ENCODE results near the gene EPHX1. TPM values are rescaled to one million over a fixed set of nuclear protein-coding genes. Genes with fewer than 3 reads are reported as not detected.

Gene EPHX1
- total RNA-seq, 1 donor from 2014 or later = 1.2 TPM

DNA sequence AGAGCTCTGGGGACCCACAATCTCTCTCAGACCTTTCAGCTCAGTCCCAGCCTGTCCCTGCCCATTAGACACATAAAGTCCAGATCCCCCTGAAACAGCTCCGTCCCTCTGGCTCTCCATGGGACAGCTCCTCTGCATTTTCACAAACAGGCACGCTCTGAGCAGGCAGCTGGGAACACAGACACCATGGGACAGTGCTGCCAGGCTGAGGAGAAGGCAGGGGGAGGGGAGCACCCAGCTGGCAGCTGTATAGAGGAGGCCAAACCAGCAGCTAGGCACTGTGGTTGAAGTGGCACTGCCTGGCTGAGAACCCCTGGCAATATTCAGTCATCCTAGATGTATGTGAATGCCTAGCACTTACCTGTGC lies 70.3 kb downstream of the EPHX1 start:
- no peaks in the 10 kb centered on the region for H3K9me3 Mint-ChIP-seq
- POLR2A ChIA-PET = interaction anchor here (0.6 to 5.9 kb wide), 8 partner anchors 14 to 412 kb away, joined by 3 to 93 read pairs (median 26); partner anchors contain the start of genes PYCR2 and SRP9
- peaks cover 51% of the 10 kb centered on the region for H3K4me1 Mint-ChIP-seq
- ATAC-seq (ENCODE audit: low read depth) = no peak
- H3K36me3 Mint-ChIP-seq (ENCODE audit: low read depth) = peaks cover 34% of the 10 kb centered on the region
- CTCF ChIA-PET = interaction anchor here (1.0 to 3.6 kb wide), 5 partner anchors 17 to 400 kb away, joined by 3 to 26 read pairs (median 5); partner anchors contain the start of gene SRP9
- intact Hi-C loops (cut with micrococcal nuclease) = loop anchor here (1.0 to 5.0 kb wide), 3 partner anchors 14 to 182 kb away; partner anchors contain the start of gene H3-3A
- peak overlapping the region; percentile 84 for H3K27ac Mint-ChIP-seq
- no peak for DNase-seq
- H3K27me3 Mint-ChIP-seq = no peaks in the 10 kb centered on the region
- TF ChIP-seq, protein P1, sequence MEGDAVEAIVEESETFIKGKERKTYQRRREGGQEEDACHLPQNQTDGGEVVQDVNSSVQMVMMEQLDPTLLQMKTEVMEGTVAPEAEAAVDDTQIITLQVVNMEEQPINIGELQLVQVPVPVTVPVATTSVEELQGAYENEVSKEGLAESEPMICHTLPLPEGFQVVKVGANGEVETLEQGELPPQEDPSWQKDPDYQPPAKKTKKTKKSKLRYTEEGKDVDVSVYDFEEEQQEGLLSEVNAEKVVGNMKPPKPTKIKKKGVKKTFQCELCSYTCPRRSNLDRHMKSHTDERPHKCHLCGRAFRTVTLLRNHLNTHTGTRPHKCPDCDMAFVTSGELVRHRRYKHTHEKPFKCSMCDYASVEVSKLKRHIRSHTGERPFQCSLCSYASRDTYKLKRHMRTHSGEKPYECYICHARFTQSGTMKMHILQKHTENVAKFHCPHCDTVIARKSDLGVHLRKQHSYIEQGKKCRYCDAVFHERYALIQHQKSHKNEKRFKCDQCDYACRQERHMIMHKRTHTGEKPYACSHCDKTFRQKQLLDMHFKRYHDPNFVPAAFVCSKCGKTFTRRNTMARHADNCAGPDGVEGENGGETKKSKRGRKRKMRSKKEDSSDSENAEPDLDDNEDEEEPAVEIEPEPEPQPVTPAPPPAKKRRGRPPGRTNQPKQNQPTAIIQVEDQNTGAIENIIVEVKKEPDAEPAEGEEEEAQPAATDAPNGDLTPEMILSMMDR (IDR thresholded peaks at IDR 0.05) = no peak
- peak overlapping the region; percentile 87 for H3K4me3 Mint-ChIP-seq

DNA sequence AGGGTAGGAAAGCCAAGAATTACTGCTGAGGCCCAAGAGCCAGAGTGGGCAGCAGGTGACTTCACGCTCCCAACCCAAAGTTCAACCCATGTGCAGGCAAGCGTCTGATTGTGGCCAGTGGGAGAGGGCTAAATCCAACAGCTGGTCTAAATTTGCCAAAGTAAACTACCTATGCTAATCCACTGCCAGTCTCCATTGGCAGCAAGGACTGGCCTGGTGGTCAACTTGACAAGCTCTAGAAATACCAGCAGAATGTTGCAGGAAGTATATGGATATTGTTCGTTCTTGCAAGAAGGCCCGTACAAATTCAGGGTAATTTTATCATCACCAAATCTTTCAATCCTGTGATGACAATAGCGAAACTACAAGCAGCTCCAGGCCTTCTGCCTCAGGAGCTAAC lies 70.7 kb downstream of the EPHX1 start:
- Mint-ChIP-seq H3K36me3 (ENCODE audit: low read depth) (peaks cover 29% of the 10 kb centered on the region), H3K4me1 (peaks cover 51% of the 10 kb centered on the region), H3K4me3 (peak overlapping the region; percentile 87), H3K27ac (peak overlapping the region; percentile 84), H3K9me3 (no peaks in the 10 kb centered on the region), H3K27me3 (no peaks in the 10 kb centered on the region)
- ATAC-seq (ENCODE audit: low read depth) = no peak
- POLR2A ChIA-PET = interaction anchor here (1.5 to 5.9 kb wide), 9 partner anchors 14 to 413 kb away, joined by 4 to 93 read pairs (median 15); partner anchors contain the start of genes PYCR2, SDE2 and SRP9
- CTCF ChIA-PET = interaction anchor here (1.0 to 3.6 kb wide), 6 partner anchors 14 to 400 kb away, joined by 3 to 26 read pairs (median 4); partner anchors contain the start of gene SRP9
- intact Hi-C loops (cut with micrococcal nuclease) = loop anchor here (1.0 to 5.0 kb wide), 3 partner anchors 14 to 182 kb away; partner anchors contain the start of gene H3-3A
- TF ChIP-seq, protein P1 (IDR thresholded peaks at IDR 0.05) = no peak
- DNase-seq = no peak

DNA sequence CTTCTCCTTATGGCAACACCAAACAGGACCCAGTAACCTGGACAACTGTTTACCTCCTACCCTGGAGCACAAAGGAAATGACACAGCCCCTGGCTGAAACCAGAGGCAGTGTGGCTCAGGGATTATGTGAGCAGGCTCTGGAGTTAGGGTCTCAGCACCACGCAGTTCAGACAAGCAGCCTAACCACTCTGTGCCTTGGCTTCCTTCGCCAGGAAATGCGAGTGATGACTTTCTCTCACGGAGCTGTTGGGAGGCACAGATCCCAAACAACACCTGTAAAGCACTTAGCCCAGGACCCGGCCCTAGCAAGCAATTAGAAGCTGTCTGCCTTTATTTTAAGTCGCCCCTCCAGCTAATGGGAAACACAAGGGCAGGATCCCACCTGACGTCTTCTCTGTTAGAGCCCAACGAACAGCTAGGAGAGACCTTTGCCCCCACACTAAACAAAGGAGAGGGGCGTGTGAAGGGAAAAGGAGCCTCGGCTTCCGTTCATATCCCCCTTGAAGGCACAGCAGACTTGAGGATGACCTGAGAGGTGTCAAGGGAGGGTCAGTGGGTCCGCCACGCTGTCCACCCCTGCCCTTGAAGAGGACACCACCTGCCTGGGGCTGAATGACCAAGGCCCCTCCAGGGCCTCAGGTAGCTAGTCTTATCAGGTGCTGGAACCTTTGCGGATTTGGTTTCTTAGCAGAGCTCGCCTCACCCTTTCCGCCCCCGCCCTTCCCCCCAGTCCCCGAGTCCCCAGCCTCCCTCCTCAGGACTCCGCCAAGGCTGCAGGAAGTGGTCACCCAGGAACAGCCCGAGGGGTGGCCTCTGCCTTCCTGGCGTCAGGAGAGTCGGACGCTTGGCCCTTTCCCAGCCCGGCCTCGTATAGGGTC lies 71.4 kb downstream of the EPHX1 start:
- H3K4me3 Mint-ChIP-seq = peak overlapping the region; percentile 87
- ChIA-PET CTCF (interaction anchor here (0.9 to 3.6 kb wide), 9 partner anchors 13 to 401 kb away, joined by 3 to 26 read pairs (median 3); partner anchors contain the start of gene SRP9), POLR2A (interaction anchor here (0.5 to 5.9 kb wide), 14 partner anchors 10 to 413 kb away, joined by 3 to 93 read pairs (median 6); partner anchors contain the start of genes PYCR2, SDE2 and SRP9)
- ATAC-seq (ENCODE audit: low read depth) (peak; percentile 4), DNase-seq (no peak)
- intact Hi-C loops (cut with micrococcal nuclease) = loop anchor here (5.0 kb wide), 2 partner anchors 96 to 181 kb away; partner anchors contain the start of gene H3-3A
- peaks cover 49% of the 10 kb centered on the region for H3K4me1 Mint-ChIP-seq
- peak overlapping the region; percentile 84 for H3K27ac Mint-ChIP-seq
- TF ChIP-seq, protein P1 (IDR thresholded peaks at IDR 0.05) = no peak
- peaks cover 24% of the 10 kb centered on the region for H3K36me3 Mint-ChIP-seq (ENCODE audit: low read depth)
- H3K9me3 Mint-ChIP-seq = no peaks in the 10 kb centered on the region
- H3K27me3 Mint-ChIP-seq = no peaks in the 10 kb centered on the region

DNA sequence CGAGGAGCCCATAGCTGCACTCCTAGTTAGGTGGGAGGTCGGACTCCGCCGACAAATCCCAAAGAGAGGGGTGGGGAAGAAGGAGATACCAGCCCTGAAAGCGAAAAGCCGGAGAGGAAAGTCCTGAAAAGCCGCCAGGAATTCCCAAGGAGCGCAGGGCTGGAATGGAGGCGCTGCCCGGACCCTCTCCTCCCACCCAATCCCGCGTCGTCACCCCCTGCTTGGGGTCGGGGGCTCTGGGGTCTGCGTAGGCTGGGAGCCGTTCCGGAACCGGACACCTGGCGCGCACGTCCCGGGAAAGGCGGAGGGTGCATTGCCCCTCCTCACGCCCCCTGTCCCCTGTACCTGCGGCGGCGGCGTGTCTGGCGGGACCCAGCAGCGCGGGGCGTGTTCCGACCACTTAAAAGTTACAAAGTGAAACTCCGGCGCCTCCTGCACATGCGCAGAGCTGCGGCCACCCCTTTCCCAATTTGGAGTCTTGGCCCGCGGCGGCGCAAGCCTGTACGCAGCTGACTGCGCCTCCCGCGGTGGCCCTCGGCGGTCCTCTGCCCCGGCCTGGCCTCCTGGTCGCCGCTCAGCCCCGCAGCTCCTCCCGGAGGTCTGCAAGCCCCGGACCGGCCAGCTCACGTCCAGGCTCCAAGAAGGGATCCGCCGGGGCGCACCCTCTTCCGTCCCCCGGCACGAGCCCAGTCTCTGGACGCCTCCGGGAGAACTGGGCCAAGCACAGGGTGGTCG lies 72.2 kb downstream of the EPHX1 start, which contains the start of gene TMEM63A:
Gene TMEM63A, minus strand, starts transcription at position 422 of the 735 bp plus-strand sequence. CDS start 4,800 bp downstream, outside the sequence.
- peak within 1 kb of the TSS; percentile 84 for H3K27ac Mint-ChIP-seq
- intact Hi-C loops (cut with micrococcal nuclease) = loop anchor here (1.0 to 5.0 kb wide), 8 partner anchors 15 to 180 kb away; partner anchors contain the start of genes EPHX1, H3-3A, PYCR2 and SRP9
- no peaks in the 10 kb centered on the region for H3K27me3 Mint-ChIP-seq
- TF ChIP-seq, protein P1 (IDR thresholded peaks at IDR 0.05) = no peak
- no peaks in the 10 kb centered on the region for H3K9me3 Mint-ChIP-seq
- DNase-seq = peak; percentile 85
- peak within 1 kb of the TSS; percentile 87 for H3K4me3 Mint-ChIP-seq
- H3K4me1 Mint-ChIP-seq = peaks cover 49% of the 10 kb centered on the region
- peak; percentile 82 for ATAC-seq (ENCODE audit: low read depth)
- POLR2A ChIA-PET = interaction anchor here (0.5 to 5.9 kb wide), 19 partner anchors 11 to 1700 kb away, joined by 3 to 93 read pairs (median 5); partner anchors contain the start of genes H3-3A, PYCR2, SDE2 and SRP9
- CTCF ChIA-PET = interaction anchor here (0.8 to 3.6 kb wide), 12 partner anchors 15 to 400 kb away, joined by 3 to 26 read pairs (median 3); partner anchors contain the start of genes PYCR2 and SRP9
- peaks cover 16% of the 10 kb centered on the region for H3K36me3 Mint-ChIP-seq (ENCODE audit: low read depth)

Data from activated B cell treated with CpG ODN at 0.5 μM for 24 hours (primary cell).